Neuronal stem cell (in vitro differentiated cells): ENCODE results near the gene CCL4L2.
"Not testable (repeated sequence)": the region's sequence is repeated elsewhere in the genome, so short reads cannot be mapped to it uniquely, and the experiment has no call there.

Experiments
- DNase-seq: peaks from one replicate; pipeline ENCODE4 v3.0.0-alpha.2; 2013; ENCODE audit warnings: low spot score
- H2AFZ ChIP-seq: one replicate; pipeline ENCODE4 v1.6.1; 2013; ENCODE audit warnings: mild to moderate bottlenecking, low read length, inconsistent platforms
- H2AK5ac ChIP-seq: 2 replicates; pipeline ENCODE4 v1.6.1; 2013; ENCODE audit warnings: low read depth, mild to moderate bottlenecking, inconsistent platforms, low read length, moderate library complexity, mixed read lengths
- H2BK120ac ChIP-seq: 2 replicates; pipeline ENCODE4 v1.6.1; 2013; ENCODE audit warnings: low read depth, mild to moderate bottlenecking, inconsistent platforms, low read length, moderate library complexity, mixed read lengths
- H2BK12ac ChIP-seq: one replicate; pipeline ENCODE4 v1.6.1; 2013; ENCODE audit warnings: low read length, inconsistent platforms
- H2BK15ac ChIP-seq: 2 replicates; pipeline ENCODE4 v1.6.1; 2013; ENCODE audit warnings: mild to moderate bottlenecking, low read length, inconsistent platforms, mixed read lengths
- H2BK5ac ChIP-seq: one replicate; pipeline ENCODE4 v1.6.1; 2013; ENCODE audit warnings: inconsistent platforms, mild to moderate bottlenecking, low read length, moderate library complexity
- H3K14ac ChIP-seq: one replicate; pipeline ENCODE4 v1.6.1; 2013; ENCODE audit warnings: low read length, inconsistent platforms
- H3K18ac ChIP-seq: 2 replicates; pipeline ENCODE4 v1.6.1; 2013; ENCODE audit warnings: low read length, inconsistent platforms
- H3K23ac ChIP-seq: 2 replicates; pipeline ENCODE4 v1.6.1; 2013; ENCODE audit warnings: low read depth, mild to moderate bottlenecking, mixed read lengths, low read length, inconsistent platforms; ENCODE audit not compliant: poor library complexity
- H3K27ac ChIP-seq: replicated peaks from 3 replicates; pipeline ENCODE4 v1.5.1; 2013; ENCODE audit warnings: low read length, inconsistent platforms
- H3K27me3 ChIP-seq, 3 experiments: 2 replicates each; pipeline ENCODE4 v1.6.1; 2013; ENCODE audit warnings: low read length in 3 of 3, mild to moderate bottlenecking in 2 of 3, inconsistent platforms in 1 of 3, low read depth in 1 of 3, mixed read lengths in 1 of 3, moderate library complexity in 1 of 3; ENCODE audit not compliant: control insufficient read depth in 3 of 3, insufficient read depth in 3 of 3
- H3K36me3 ChIP-seq, 2 donors: replicated peaks in 1 of 2; 2 replicates each; pipeline ENCODE4 v1.6.1; 2013; ENCODE audit warnings: low read length in 2 of 2; ENCODE audit not compliant: control insufficient read depth in 2 of 2, insufficient read depth in 2 of 2
- H3K4ac ChIP-seq: 2 replicates; pipeline ENCODE4 v1.6.1; 2013; ENCODE audit warnings: inconsistent platforms, mild to moderate bottlenecking, low read length, moderate library complexity
- H3K4me1 ChIP-seq, 2 donors: 1 replicate in 1 of 2; 2 replicates in 1 of 2; pipeline ENCODE4 v1.6.1; 2013; ENCODE audit warnings: low read length in 2 of 2, low read depth in 1 of 2; ENCODE audit not compliant: control insufficient read depth in 2 of 2, insufficient read depth in 1 of 2
- H3K4me2 ChIP-seq: one replicate; pipeline ENCODE4 v1.6.1; 2013; ENCODE audit warnings: mild to moderate bottlenecking, low read length, inconsistent platforms; ENCODE audit not compliant: insufficient read depth, poor library complexity, severe bottlenecking
- H3K4me3 ChIP-seq, 2 donors: 2 replicates each; pipeline ENCODE4 v1.5.1; 2013; ENCODE audit warnings: low read length in 2 of 2, mild to moderate bottlenecking in 2 of 2, inconsistent platforms in 1 of 2, moderate library complexity in 1 of 2
- H3K79me1 ChIP-seq: one replicate; pipeline ENCODE4 v1.6.1; 2013; ENCODE audit warnings: low read depth, mild to moderate bottlenecking, inconsistent platforms, low read length, moderate library complexity
- H3K9ac ChIP-seq: one replicate; pipeline ENCODE4 v1.6.1; 2013; ENCODE audit warnings: mild to moderate bottlenecking, low read depth, low read length, inconsistent platforms; ENCODE audit not compliant: poor library complexity
- H3K9me3 ChIP-seq, 2 donors: replicated peaks in 1 of 2; 2 replicates each; pipeline versions ENCODE3 to v1.6.1; 2013; ENCODE audit warnings: low read length in 2 of 2, mild to moderate bottlenecking in 2 of 2, inconsistent platforms in 1 of 2, low read depth in 1 of 2, mixed read lengths in 1 of 2, moderate library complexity in 1 of 2; ENCODE audit not compliant: control insufficient read depth in 2 of 2, insufficient read depth in 1 of 2
- H4K8ac ChIP-seq: one replicate; pipeline ENCODE4 v1.6.1; 2013; ENCODE audit warnings: low read depth, mild to moderate bottlenecking, inconsistent platforms, low read length, moderate library complexity
- H4K91ac ChIP-seq: one replicate; pipeline ENCODE4 v1.6.1; 2013; ENCODE audit warnings: low read length, low read depth, mild to moderate bottlenecking, inconsistent platforms; ENCODE audit not compliant: poor library complexity
- WGBS, 2 donors: extraction: QIAGEN DNeasy Blood & Tissue Kit; methylation state at CpG; one replicate each; pipeline ENCODE4 v1.1.7; 2013; ENCODE audit warnings: missing lambda C conversion rate in 2 of 2, mixed read lengths in 1 of 2; ENCODE audit not compliant: insufficient read length in 2 of 2, insufficient replicate concordance in 1 of 2; ENCODE audit errors: extremely low coverage in 2 of 2; 5-methylcytosine and 5-hydroxymethylcytosine counted together

Gene CCL4L2

DNA sequence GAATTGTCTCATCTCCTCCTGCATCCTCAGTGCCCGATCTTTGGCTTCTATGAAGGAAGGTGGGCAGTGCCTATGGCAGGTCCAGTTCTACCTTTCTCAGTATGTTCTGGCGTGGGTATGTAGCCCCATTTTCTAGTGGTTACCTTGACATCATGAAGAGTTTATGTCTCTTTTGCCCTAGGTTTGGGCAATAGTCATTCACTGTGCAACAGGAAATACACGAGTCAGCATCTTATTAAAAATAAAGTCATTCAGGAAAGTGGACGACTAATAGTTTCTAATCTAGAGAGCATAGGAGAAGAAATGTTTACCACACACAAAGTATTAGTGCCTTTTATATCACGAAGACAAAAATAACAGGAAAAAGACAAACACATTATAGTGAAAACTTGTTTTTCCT, 20.9 kb upstream of the CCL4L2 start:
- not testable (repeated sequence) for H3K4me2 ChIP-seq, H2BK15ac ChIP-seq, H3K18ac ChIP-seq, H3K4me3 ChIP-seq, H3K4ac ChIP-seq, DNase-seq, H3K79me1 ChIP-seq, H2BK12ac ChIP-seq, H2BK120ac ChIP-seq, H4K8ac ChIP-seq, H3K9me3 ChIP-seq, H2AFZ ChIP-seq, H3K36me3 ChIP-seq, H3K14ac ChIP-seq, H2BK5ac ChIP-seq, H3K4me1 ChIP-seq, H3K9ac ChIP-seq, H3K23ac ChIP-seq, H2AK5ac ChIP-seq, H3K27ac ChIP-seq, H4K91ac ChIP-seq
- H3K27me3 ChIP-seq: peaks cover 0 to 15% (median 0%) of the 10 kb centered on the region in 3 experiments
- WGBS, 2 donors: no CpG with 5 or more reads among the region's 5 CpGs

GRCh38 chr17:36190549-36191330, 20.1 kb upstream of the CCL4L2 start:
- not testable (repeated sequence) for H2BK120ac ChIP-seq, H3K23ac ChIP-seq, H3K9ac ChIP-seq, H3K27ac ChIP-seq, H3K4me3 ChIP-seq, H2BK5ac ChIP-seq, H4K8ac ChIP-seq, H3K4ac ChIP-seq, H4K91ac ChIP-seq, H2BK15ac ChIP-seq, H2BK12ac ChIP-seq, H3K18ac ChIP-seq, H3K4me1 ChIP-seq, DNase-seq, H3K79me1 ChIP-seq, H3K4me2 ChIP-seq, H3K9me3 ChIP-seq, H3K14ac ChIP-seq, H3K36me3 ChIP-seq, H2AFZ ChIP-seq, H2AK5ac ChIP-seq
- H3K27me3 ChIP-seq: peaks cover 0 to 17% (median 0%) of the 10 kb centered on the region in 3 experiments
- WGBS, 2 donors: no CpG with 5 or more reads among the region's 9 CpGs

- Histone ChIP-seq H2BK120ac (no peak overlapping the region), H3K27me3 (peaks cover 0 to 17% (median 0%) of the 10 kb centered on the region in 3 experiments), H3K9me3 (no peaks in the 10 kb centered on the region), H3K23ac (no peak overlapping the region), H2AK5ac (no peak overlapping the region), H3K18ac (no peak overlapping the region), H2BK15ac (no peak overlapping the region), H3K4me2 (no peak overlapping the region), H3K9ac (no peak overlapping the region), H3K14ac (no peak overlapping the region), H3K79me1 (no peaks in the 10 kb centered on the region), H4K8ac (no peak overlapping the region), H3K27ac (no peak overlapping the region), H3K4me1 (peaks cover 0 to 2% of the 10 kb centered on the region in 2 donors), H3K4me3 (no peak overlapping the region), H2BK5ac (no peak overlapping the region), H2BK12ac (no peak overlapping the region), H3K4ac (no peak overlapping the region), H2AFZ (no peak overlapping the region), H3K36me3 (no peaks in the 10 kb centered on the region), H4K91ac (no peak overlapping the region)
- no peak for DNase-seq
- no CpG with 5 or more reads among the region's 1 CpG for WGBS, 2 donors
Observed at GRCh38 chr17:36193216-36193775, 17.6 kb upstream of the CCL4L2 start.

- H3K23ac ChIP-seq, H3K4me1 ChIP-seq, H4K8ac ChIP-seq, H4K91ac ChIP-seq, H3K9ac ChIP-seq, H3K4me2 ChIP-seq, DNase-seq, H2BK120ac ChIP-seq, H3K36me3 ChIP-seq, H3K4ac ChIP-seq, H2BK12ac ChIP-seq, H3K9me3 ChIP-seq, H3K14ac ChIP-seq, H2AFZ ChIP-seq, H3K18ac ChIP-seq, H3K4me3 ChIP-seq, H3K27ac ChIP-seq, H2AK5ac ChIP-seq, H2BK5ac ChIP-seq, H3K79me1 ChIP-seq, H2BK15ac ChIP-seq: not testable (repeated sequence)
- no CpG with 5 or more reads among the region's 8 CpGs for WGBS, 2 donors
- peaks cover 0 to 17% (median 0%) of the 10 kb centered on the region in 3 experiments for H3K27me3 ChIP-seq
Observed at GRCh38 chr17:36194147-36194831, 16.6 kb upstream of the CCL4L2 start.
